HL-60 (cell line): ENCODE results near the gene OR2F2.

Experiments
- GABPA ChIP-seq: IDR thresholded peaks from 2 replicates; pipeline ENCODE4 v1.6.1; 2012; ENCODE audit warnings: low read depth
- POLR2AphosphoS5 ChIP-seq: IDR thresholded peaks from 2 replicates; pipeline ENCODE4 v1.6.1; 2012; ENCODE audit warnings: low read depth
- REST ChIP-seq: IDR thresholded peaks from 2 replicates; pipeline ENCODE4 v1.6.1; 2012; ENCODE audit warnings: low read depth; ENCODE audit not compliant: insufficient replicate concordance
- SPI1 ChIP-seq: IDR thresholded peaks from 2 replicates; pipeline ENCODE4 v1.6.1; 2012; ENCODE audit warnings: low read depth, mild to moderate bottlenecking, borderline replicate concordance
- TF ChIP-seq, protein P1 (sequence below): IDR thresholded peaks from one replicate; pipeline ENCODE4 v1.5.1; 2011; ENCODE audit warnings: low read length, control low read depth, inconsistent platforms; ENCODE audit not compliant: insufficient read depth

GRCh38 chr7:143980746-143981510 is 45.9 kb downstream of the OR2F2 start:
- TF ChIP-seq, protein P1, sequence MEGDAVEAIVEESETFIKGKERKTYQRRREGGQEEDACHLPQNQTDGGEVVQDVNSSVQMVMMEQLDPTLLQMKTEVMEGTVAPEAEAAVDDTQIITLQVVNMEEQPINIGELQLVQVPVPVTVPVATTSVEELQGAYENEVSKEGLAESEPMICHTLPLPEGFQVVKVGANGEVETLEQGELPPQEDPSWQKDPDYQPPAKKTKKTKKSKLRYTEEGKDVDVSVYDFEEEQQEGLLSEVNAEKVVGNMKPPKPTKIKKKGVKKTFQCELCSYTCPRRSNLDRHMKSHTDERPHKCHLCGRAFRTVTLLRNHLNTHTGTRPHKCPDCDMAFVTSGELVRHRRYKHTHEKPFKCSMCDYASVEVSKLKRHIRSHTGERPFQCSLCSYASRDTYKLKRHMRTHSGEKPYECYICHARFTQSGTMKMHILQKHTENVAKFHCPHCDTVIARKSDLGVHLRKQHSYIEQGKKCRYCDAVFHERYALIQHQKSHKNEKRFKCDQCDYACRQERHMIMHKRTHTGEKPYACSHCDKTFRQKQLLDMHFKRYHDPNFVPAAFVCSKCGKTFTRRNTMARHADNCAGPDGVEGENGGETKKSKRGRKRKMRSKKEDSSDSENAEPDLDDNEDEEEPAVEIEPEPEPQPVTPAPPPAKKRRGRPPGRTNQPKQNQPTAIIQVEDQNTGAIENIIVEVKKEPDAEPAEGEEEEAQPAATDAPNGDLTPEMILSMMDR = no peak
- TF ChIP-seq POLR2AphosphoS5 (no peak), REST (no peak), SPI1 (no peak), GABPA (no peak)
